Transverse colon (tissue), 4 donors: ENCODE measurements around the gene MYO19.

Source experiments
- POLR2A ChIP-seq: fragments of 450-650 bp; IDR thresholded peaks from one replicate; pipeline ENCODE4 v1.6.1; 2016; ENCODE audit warnings: antibody characterized with exemption, mild to moderate bottlenecking, moderate library complexity
- POLR2AphosphoS5 ChIP-seq, 3 donors: sonication (generic); formaldehyde crosslinking; IDR thresholded peaks; one replicate each; pipeline ENCODE4 v1.6.1; 2016; ENCODE audit warnings: antibody characterized with exemption in 3 of 3
- TF ChIP-seq, protein P1 (sequence below), 5 experiments: fragments of 200-600 bp in 3 of 5; fragments of 450-650 bp in 2 of 5; sonication (generic) in 3 of 5; IDR thresholded peaks; 1 replicate in 2 of 5; 2 replicates in 3 of 5; pipeline ENCODE4 v1.5.1; 2016 to 2017; ENCODE audit warnings: antibody characterized with exemption in 5 of 5, inconsistent platforms in 3 of 5, mild to moderate bottlenecking in 2 of 5, moderate library complexity in 1 of 5

DNA sequence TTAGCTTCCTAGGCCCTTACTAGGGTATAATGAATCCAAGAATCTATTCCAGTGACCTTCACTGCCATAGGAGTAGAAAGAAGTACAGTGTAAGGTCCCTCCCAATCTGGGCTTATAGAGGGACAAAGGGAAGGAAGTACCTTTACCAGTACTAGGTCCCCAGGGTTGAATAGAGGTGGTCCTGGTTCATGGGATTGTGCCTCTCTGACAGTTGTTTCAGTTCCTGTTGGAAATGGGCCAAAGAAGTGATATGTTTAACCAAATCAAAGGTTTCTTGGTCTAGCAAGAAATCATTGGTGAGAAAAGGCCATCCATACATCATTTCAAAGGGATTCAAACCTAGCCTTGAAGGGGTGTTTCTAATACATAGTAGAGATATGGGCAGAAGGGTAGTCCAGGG lies 64.2 kb downstream of the MYO19 start:
- TF ChIP-seq, protein P1, sequence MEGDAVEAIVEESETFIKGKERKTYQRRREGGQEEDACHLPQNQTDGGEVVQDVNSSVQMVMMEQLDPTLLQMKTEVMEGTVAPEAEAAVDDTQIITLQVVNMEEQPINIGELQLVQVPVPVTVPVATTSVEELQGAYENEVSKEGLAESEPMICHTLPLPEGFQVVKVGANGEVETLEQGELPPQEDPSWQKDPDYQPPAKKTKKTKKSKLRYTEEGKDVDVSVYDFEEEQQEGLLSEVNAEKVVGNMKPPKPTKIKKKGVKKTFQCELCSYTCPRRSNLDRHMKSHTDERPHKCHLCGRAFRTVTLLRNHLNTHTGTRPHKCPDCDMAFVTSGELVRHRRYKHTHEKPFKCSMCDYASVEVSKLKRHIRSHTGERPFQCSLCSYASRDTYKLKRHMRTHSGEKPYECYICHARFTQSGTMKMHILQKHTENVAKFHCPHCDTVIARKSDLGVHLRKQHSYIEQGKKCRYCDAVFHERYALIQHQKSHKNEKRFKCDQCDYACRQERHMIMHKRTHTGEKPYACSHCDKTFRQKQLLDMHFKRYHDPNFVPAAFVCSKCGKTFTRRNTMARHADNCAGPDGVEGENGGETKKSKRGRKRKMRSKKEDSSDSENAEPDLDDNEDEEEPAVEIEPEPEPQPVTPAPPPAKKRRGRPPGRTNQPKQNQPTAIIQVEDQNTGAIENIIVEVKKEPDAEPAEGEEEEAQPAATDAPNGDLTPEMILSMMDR (IDR thresholded peaks at IDR 0.05): no peak
- TF ChIP-seq POLR2A (no peak), POLR2AphosphoS5 (IDR thresholded peaks at IDR 0.05) (no peak)
